Spleen (tissue), 7 donors: ENCODE data around the gene CYP4F22.

Experiments
- CTCF ChIP-seq, 11 experiments: fragments of 200-600 bp in 7 of 11; fragments of 450-650 bp in 4 of 11; sonication (generic) in 4 of 11; IDR thresholded peaks in 8 of 11; conservative IDR thresholded peaks in 3 of 11; 1 replicate in 7 of 11; 2 replicates in 4 of 11; pipeline versions ENCODE4 v1.4.0 to v1.8.0; 2016 to 2021; ENCODE audit warnings: antibody characterized with exemption in 11 of 11, inconsistent platforms in 4 of 11, mild to moderate bottlenecking in 1 of 11
- POLR2A ChIP-seq, 3 donors: fragments of 450-650 bp; IDR thresholded peaks; one replicate each; pipeline ENCODE4 v1.5.1; 2017; ENCODE audit warnings: antibody characterized with exemption in 3 of 3, mild to moderate bottlenecking in 1 of 3
- donor health status: DM: no; HTN: no; CAD: no; lungs with moderate emphysema.
- donor health status: DM: no; HTN: no; CAD: no.
- donor health status: DM: no; HTN: no; CAD: no.

GRCh38 chr19:15591796-15592195 lies 83.5 kb downstream of the CYP4F22 start:
- no peak for TF ChIP-seq CTCF (IDR thresholded peaks at IDR 0.05 in 8 of 11, conservative IDR thresholded peaks at IDR 0.05 in 3 of 11)
- no peak for TF ChIP-seq POLR2A (IDR thresholded peaks at IDR 0.05)
